Embryonic facial prominence (tissue), 1 donor: ENCODE data around the gene SSX1.
"Not testable (repeated sequence)": the region's sequence is repeated elsewhere in the genome, so short reads cannot be mapped to it uniquely, and the experiment has no call there.

Experiments used
- DNase-seq: peaks from one replicate; pipeline ENCODE4 v3.0.0-alpha.2; 2016; ENCODE audit errors: extremely low spot score

SSX1 gene

DNA sequence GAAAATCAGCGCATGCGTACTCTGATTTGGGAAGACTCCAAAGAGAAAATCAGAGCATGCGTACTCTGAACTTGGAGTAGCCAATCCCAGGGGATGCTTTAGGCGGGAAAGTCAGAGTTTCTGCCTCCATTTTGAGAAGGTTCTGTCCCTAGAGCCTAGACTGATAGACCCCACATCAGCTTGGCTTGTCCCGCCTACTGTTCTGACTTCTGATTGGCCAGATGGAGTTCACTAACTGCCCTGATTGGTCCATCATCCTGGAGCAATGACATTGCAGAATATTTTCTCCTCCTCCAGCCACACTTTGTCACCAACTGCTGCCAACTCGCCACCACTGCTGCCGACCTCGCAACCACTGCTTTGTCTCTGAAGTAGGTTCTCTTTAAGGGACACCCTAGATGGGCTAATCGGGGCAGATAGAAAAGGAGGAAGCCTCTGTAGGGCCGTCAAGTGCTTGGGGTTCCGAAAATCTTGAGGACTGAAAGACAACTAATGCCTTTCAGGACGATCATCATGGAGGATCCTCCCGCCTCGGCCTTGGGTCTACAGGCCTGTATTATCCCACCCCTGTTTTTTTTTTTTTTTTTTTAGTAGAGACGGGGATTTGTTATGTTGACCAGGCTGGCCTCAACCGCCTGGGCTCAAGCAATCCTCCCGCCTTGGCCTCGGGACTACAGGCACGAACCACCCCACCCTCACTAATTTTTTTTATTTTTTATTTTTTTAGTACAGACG, at the start of gene SSX1:
Gene SSX1 (plus strand): TSS at position 331 of the 735 bp plus-strand sequence. CDS start 1,850 bp downstream, outside the sequence.
- not testable (repeated sequence) for DNase-seq

DNA sequence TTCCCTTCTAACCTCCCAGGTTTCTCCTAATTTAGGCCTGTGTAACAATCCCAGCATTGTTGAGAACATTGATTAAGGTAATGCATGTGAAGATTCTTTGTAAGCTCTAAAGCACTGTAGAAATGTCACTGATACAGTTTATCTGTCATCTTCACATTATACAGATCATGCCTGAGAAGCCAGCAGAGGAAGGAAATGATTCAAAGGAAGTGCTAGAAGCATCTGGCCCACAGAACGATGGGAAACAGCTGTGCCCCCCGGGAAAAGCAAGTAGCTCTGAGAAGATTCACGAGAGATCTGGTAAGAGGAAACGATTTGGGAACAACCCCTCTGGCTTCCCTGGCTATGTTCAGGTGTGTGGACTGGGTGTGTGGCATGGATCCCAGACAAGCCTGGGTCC, 40.9 kb upstream of the SSX1 start:
- not testable (repeated sequence) for DNase-seq

GRCh38 chrX:48224196-48224595, 31.0 kb upstream of the SSX1 start:
- not testable (repeated sequence) for DNase-seq

DNA sequence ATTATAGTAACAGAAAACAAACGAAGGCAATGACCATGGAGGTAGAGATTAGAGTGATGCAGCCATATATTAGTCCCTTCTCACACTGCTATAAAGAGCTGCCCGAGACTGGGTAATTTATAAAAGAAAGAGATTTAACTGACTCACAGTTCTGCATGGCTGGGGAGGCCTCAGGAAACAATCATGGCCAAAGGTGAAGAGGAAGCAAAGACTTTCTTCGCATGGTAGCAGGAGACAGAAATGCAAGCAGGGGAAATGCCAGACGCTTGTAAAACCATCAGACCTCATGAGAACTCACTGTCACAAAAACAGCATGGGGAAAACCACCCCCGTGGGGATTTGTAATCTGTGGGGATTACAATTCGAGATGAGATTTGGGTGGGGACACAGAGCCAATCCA, 2.2 kb upstream of the SSX1 start:
- not testable (repeated sequence) for DNase-seq

DNA sequence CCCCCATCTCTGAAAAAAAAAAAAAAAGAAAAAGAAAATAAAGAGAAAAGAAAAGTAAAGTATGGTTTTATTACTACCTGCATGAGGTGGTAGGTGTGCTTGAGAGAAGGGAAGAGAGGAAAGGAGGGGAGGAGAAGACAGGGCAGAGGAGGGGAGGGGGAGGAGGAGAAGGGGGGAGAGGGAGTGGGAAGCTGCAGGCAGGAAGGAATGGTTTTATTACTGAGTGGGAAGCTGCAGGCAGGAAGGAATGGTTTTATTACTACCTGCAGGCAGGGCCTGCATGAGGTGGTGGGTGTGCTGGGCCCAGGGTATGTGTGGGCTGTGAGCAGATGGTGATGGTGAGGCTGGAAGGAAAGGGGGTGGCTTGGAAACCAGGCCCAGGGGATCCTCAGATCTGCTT, 19.2 kb downstream of the SSX1 start:
- DNase-seq, result not testable (repeated sequence)

GRCh38 chrX:48278958-48279357, 23.8 kb downstream of the SSX1 start:
- no peak for DNase-seq

- DNase-seq, result not testable (repeated sequence)
These were observed 25.5 kb downstream of the SSX1 start for GRCh38 chrX:48280729-48281128.

GRCh38 chrX:48306175-48306574, 51.0 kb downstream of the SSX1 start:
- no peak for DNase-seq

GRCh38 chrX:48313996-48314395, 58.8 kb downstream of the SSX1 start:
- not testable (repeated sequence) for DNase-seq
